Neuronal stem cell (in vitro differentiated cells): ENCODE measurements around the gene CACNA2D2.
A peak's percentile ranks its signal among the peaks of the same experiment; 100 is the strongest.

ENCODE experiments used
- DNase-seq: peaks from one replicate; pipeline ENCODE4 v3.0.0-alpha.2; 2013; ENCODE audit warnings: low spot score
- H2AFZ ChIP-seq: one replicate; pipeline ENCODE4 v1.6.1; 2013; ENCODE audit warnings: mild to moderate bottlenecking, low read length, inconsistent platforms
- H2AK5ac ChIP-seq: 2 replicates; pipeline ENCODE4 v1.6.1; 2013; ENCODE audit warnings: low read depth, mild to moderate bottlenecking, inconsistent platforms, low read length, moderate library complexity, mixed read lengths
- H2BK120ac ChIP-seq: 2 replicates; pipeline ENCODE4 v1.6.1; 2013; ENCODE audit warnings: low read depth, mild to moderate bottlenecking, inconsistent platforms, low read length, moderate library complexity, mixed read lengths
- H2BK12ac ChIP-seq: one replicate; pipeline ENCODE4 v1.6.1; 2013; ENCODE audit warnings: low read length, inconsistent platforms
- H2BK15ac ChIP-seq: 2 replicates; pipeline ENCODE4 v1.6.1; 2013; ENCODE audit warnings: mild to moderate bottlenecking, low read length, inconsistent platforms, mixed read lengths
- H2BK5ac ChIP-seq: one replicate; pipeline ENCODE4 v1.6.1; 2013; ENCODE audit warnings: inconsistent platforms, mild to moderate bottlenecking, low read length, moderate library complexity
- H3K14ac ChIP-seq: one replicate; pipeline ENCODE4 v1.6.1; 2013; ENCODE audit warnings: low read length, inconsistent platforms
- H3K18ac ChIP-seq: 2 replicates; pipeline ENCODE4 v1.6.1; 2013; ENCODE audit warnings: low read length, inconsistent platforms
- H3K23ac ChIP-seq: 2 replicates; pipeline ENCODE4 v1.6.1; 2013; ENCODE audit warnings: low read depth, mild to moderate bottlenecking, mixed read lengths, low read length, inconsistent platforms; ENCODE audit not compliant: poor library complexity
- H3K27ac ChIP-seq: replicated peaks from 3 replicates; pipeline ENCODE4 v1.5.1; 2013; ENCODE audit warnings: low read length, inconsistent platforms
- H3K27me3 ChIP-seq, 3 experiments: 2 replicates each; pipeline ENCODE4 v1.6.1; 2013; ENCODE audit warnings: low read length in 3 of 3, mild to moderate bottlenecking in 2 of 3, inconsistent platforms in 1 of 3, low read depth in 1 of 3, mixed read lengths in 1 of 3, moderate library complexity in 1 of 3; ENCODE audit not compliant: control insufficient read depth in 3 of 3, insufficient read depth in 3 of 3
- H3K36me3 ChIP-seq, 2 donors: replicated peaks in 1 of 2; 2 replicates each; pipeline ENCODE4 v1.6.1; 2013; ENCODE audit warnings: low read length in 2 of 2; ENCODE audit not compliant: control insufficient read depth in 2 of 2, insufficient read depth in 2 of 2
- H3K4ac ChIP-seq: 2 replicates; pipeline ENCODE4 v1.6.1; 2013; ENCODE audit warnings: inconsistent platforms, mild to moderate bottlenecking, low read length, moderate library complexity
- H3K4me1 ChIP-seq, 2 donors: 1 replicate in 1 of 2; 2 replicates in 1 of 2; pipeline ENCODE4 v1.6.1; 2013; ENCODE audit warnings: low read length in 2 of 2, low read depth in 1 of 2; ENCODE audit not compliant: control insufficient read depth in 2 of 2, insufficient read depth in 1 of 2
- H3K4me2 ChIP-seq: one replicate; pipeline ENCODE4 v1.6.1; 2013; ENCODE audit warnings: mild to moderate bottlenecking, low read length, inconsistent platforms; ENCODE audit not compliant: insufficient read depth, poor library complexity, severe bottlenecking
- H3K4me3 ChIP-seq, 2 donors: 2 replicates each; pipeline ENCODE4 v1.5.1; 2013; ENCODE audit warnings: low read length in 2 of 2, mild to moderate bottlenecking in 2 of 2, inconsistent platforms in 1 of 2, moderate library complexity in 1 of 2
- H3K79me1 ChIP-seq: one replicate; pipeline ENCODE4 v1.6.1; 2013; ENCODE audit warnings: low read depth, mild to moderate bottlenecking, inconsistent platforms, low read length, moderate library complexity
- H3K9ac ChIP-seq: one replicate; pipeline ENCODE4 v1.6.1; 2013; ENCODE audit warnings: mild to moderate bottlenecking, low read depth, low read length, inconsistent platforms; ENCODE audit not compliant: poor library complexity
- H3K9me3 ChIP-seq, 2 donors: replicated peaks in 1 of 2; 2 replicates each; pipeline versions ENCODE3 to v1.6.1; 2013; ENCODE audit warnings: low read length in 2 of 2, mild to moderate bottlenecking in 2 of 2, inconsistent platforms in 1 of 2, low read depth in 1 of 2, mixed read lengths in 1 of 2, moderate library complexity in 1 of 2; ENCODE audit not compliant: control insufficient read depth in 2 of 2, insufficient read depth in 1 of 2
- H4K8ac ChIP-seq: one replicate; pipeline ENCODE4 v1.6.1; 2013; ENCODE audit warnings: low read depth, mild to moderate bottlenecking, inconsistent platforms, low read length, moderate library complexity
- H4K91ac ChIP-seq: one replicate; pipeline ENCODE4 v1.6.1; 2013; ENCODE audit warnings: low read length, low read depth, mild to moderate bottlenecking, inconsistent platforms; ENCODE audit not compliant: poor library complexity
- WGBS, 2 donors: extraction: QIAGEN DNeasy Blood & Tissue Kit; methylation state at CpG; one replicate each; pipeline ENCODE4 v1.1.7; 2013; ENCODE audit warnings: missing lambda C conversion rate in 2 of 2, mixed read lengths in 1 of 2; ENCODE audit not compliant: insufficient read length in 2 of 2, insufficient replicate concordance in 1 of 2; ENCODE audit errors: extremely low coverage in 2 of 2; 5-methylcytosine and 5-hydroxymethylcytosine counted together

The CACNA2D2 gene

GRCh38 chr3:50337175-50337861, 166.1 kb downstream of the CACNA2D2 start:
- peaks cover 13 to 14% of the 10 kb centered on the region in 2 donors for H3K4me1 ChIP-seq

GRCh38 chr3:50336452-50337174, 166.8 kb downstream of the CACNA2D2 start:
- H3K4me1 ChIP-seq, result peaks cover 13 to 14% of the 10 kb centered on the region in 2 donors
- DNase-seq, result no peak
- H3K27me3 ChIP-seq, result peaks cover 15 to 32% (median 26%) of the 10 kb centered on the region in 3 experiments
- H2AFZ ChIP-seq, result peak overlapping the region; percentile 94
- H3K9ac ChIP-seq, result peak overlapping the region; percentile 98
- H3K36me3 ChIP-seq, result peaks cover 13 to 37% of the 10 kb centered on the region in 2 donors
- peak overlapping the region; percentile 89 for H2AK5ac ChIP-seq
- peak overlapping the region; percentile 72 for H2BK15ac ChIP-seq
- peaks cover 2 to 6% of the 10 kb centered on the region in 2 donors for H3K9me3 ChIP-seq
- peak overlapping the region; percentile 92 for H3K27ac ChIP-seq
- peak overlapping the region; percentile 30 for H3K4ac ChIP-seq
- H2BK120ac ChIP-seq, result no peak overlapping the region
- H3K4me3 ChIP-seq, result peak overlapping the region; percentile 61 to 95
- peak overlapping the region; percentile 89 for H3K23ac ChIP-seq
- WGBS, 2 donors, result no CpG with 5 or more reads among the region's 31 CpGs
- H4K91ac ChIP-seq, result no peak overlapping the region
- peaks cover 10% of the 10 kb centered on the region for H3K79me1 ChIP-seq
- H2BK5ac ChIP-seq, result peak overlapping the region; percentile 93
- H3K4me2 ChIP-seq, result peak overlapping the region; percentile 92
- no peak overlapping the region for H4K8ac ChIP-seq
- peak overlapping the region; percentile 91 for H2BK12ac ChIP-seq
- H3K14ac ChIP-seq, result no peak overlapping the region
- H3K18ac ChIP-seq, result peak overlapping the region; percentile 99

More at GRCh38 chr3:50337175-50337861, 166.1 kb downstream of the CACNA2D2 start:
- Histone ChIP-seq H3K4ac (peak overlapping the region; percentile 30), H2AFZ (peak overlapping the region; percentile 94), H3K23ac (peak overlapping the region; percentile 89), H2BK12ac (peak overlapping the region; percentile 91), H3K9ac (peak overlapping the region; percentile 98), H2AK5ac (peak overlapping the region; percentile 89), H3K27me3 (peaks cover 16 to 39% (median 33%) of the 10 kb centered on the region in 3 experiments), H3K4me3 (peak overlapping the region; percentile 61 to 95), H2BK15ac (peak overlapping the region; percentile 72), H4K91ac (peak overlapping the region; percentile 97), H3K18ac (peak overlapping the region; percentile 99), H2BK120ac (peak overlapping the region; percentile 56), H3K79me1 (peaks cover 10% of the 10 kb centered on the region), H2BK5ac (peak overlapping the region; percentile 93), H3K27ac (peak overlapping the region; percentile 92), H3K14ac (no peak overlapping the region), H3K36me3 (peaks cover 6 to 30% of the 10 kb centered on the region in 2 donors), H3K4me2 (peak overlapping the region; percentile 92), H4K8ac (peak overlapping the region; percentile 76), H3K9me3 (peaks cover 2 to 6% of the 10 kb centered on the region in 2 donors)
- peak; percentile 98 for DNase-seq
- no CpG with 5 or more reads among the region's 79 CpGs for WGBS, 2 donors

- WGBS, 2 donors, result no CpG with 5 or more reads among the region's 5 CpGs
- Histone ChIP-seq H2BK120ac (no peak overlapping the region), H3K79me1 (peaks cover 10% of the 10 kb centered on the region), H4K8ac (no peak overlapping the region), H3K27me3 (peaks cover 0 to 11% (median 5%) of the 10 kb centered on the region in 3 experiments), H2BK12ac (no peak overlapping the region), H3K9ac (peak overlapping the region; percentile 26), H2AK5ac (no peak overlapping the region), H3K18ac (no peak overlapping the region), H2BK5ac (no peak overlapping the region), H3K4me2 (no peak overlapping the region), H3K4me1 (peaks cover 10 to 14% of the 10 kb centered on the region in 2 donors), H2AFZ (no peak overlapping the region), H3K27ac (no peak overlapping the region), H3K14ac (no peak overlapping the region), H3K23ac (no peak overlapping the region), H4K91ac (no peak overlapping the region), H3K4ac (no peak overlapping the region), H3K4me3 (no peak overlapping the region), H2BK15ac (no peak overlapping the region), H3K36me3 (peaks cover 33 to 58% of the 10 kb centered on the region in 2 donors), H3K9me3 (no peaks in the 10 kb centered on the region)
- DNase-seq, result no peak
Observed at GRCh38 chr3:50334339-50335075, 168.9 kb downstream of the CACNA2D2 start.
